Activated CD4-positive, alpha-beta T cell treated with anti-CD3 and anti-CD28 coated beads for 36 hours (primary cell): ENCODE data around the gene BICDL1. TPM values are rescaled to one million over a fixed set of nuclear protein-coding genes. Genes with fewer than 3 reads are reported as not detected.

Experiments
- ATAC-seq: fragments of 200-7000 bp; cut with Tn5 transposase; one replicate; pipeline ENCODE4 v1.10.0; 2021; ENCODE audit warnings: mild to moderate bottlenecking, moderate library complexity
- CTCF ChIA-PET: fragments of 350-600 bp; sonication (Branson Sonifier 250); formaldehyde crosslinking; loops from one replicate; lab custom pipeline; 2021; ENCODE audit warnings: antibody characterized with exemption; lab: Charles Lee
- POLR2A ChIA-PET: fragments of 350-600 bp; sonication (Branson Sonifier 250); formaldehyde crosslinking; loops from one replicate; lab custom pipeline; 2021; ENCODE audit warnings: antibody characterized with exemption, inconsistent platforms; lab: Charles Lee
- DNase-seq: peaks from one replicate; pipeline ENCODE4 v3.0.0-alpha.2; 2020
- H3K27ac Mint-ChIP-seq: one replicate; pipeline ENCODE4 v1.8.0; 2021; ENCODE audit warnings: mixed read lengths
- H3K27me3 Mint-ChIP-seq: one replicate; pipeline ENCODE4 v1.8.0; 2021; ENCODE audit warnings: mixed read lengths
- H3K36me3 Mint-ChIP-seq: one replicate; pipeline ENCODE4 v1.8.0; 2021; ENCODE audit warnings: low read depth, mixed read lengths
- H3K4me1 Mint-ChIP-seq: one replicate; pipeline ENCODE4 v1.8.0; 2021; ENCODE audit warnings: mixed read lengths
- H3K4me3 Mint-ChIP-seq: one replicate; pipeline ENCODE4 v1.8.0; 2021; ENCODE audit warnings: mild to moderate bottlenecking, moderate library complexity, mixed read lengths
- H3K9me3 Mint-ChIP-seq: one replicate; pipeline ENCODE4 v1.8.0; 2021; ENCODE audit warnings: low read depth, mixed read lengths
- intact Hi-C, 2 experiments: fragments of 100-400 bp; cut with DNase I in 1 of 2; cut with micrococcal nuclease in 1 of 2; formaldehyde crosslinking; loops; one replicate each; pipeline versions ENCODE4 v1.14.2 to v1.15.1; 2022 to 2024; cut with DNase I, micrococcal nuclease
- total RNA-seq, 2 experiments: library from RNA; stranded (reverse); gene quantifications; one replicate each; pipeline ENCODE4 v1.2.3, GENCODE V29; 2021

Gene BICDL1
- total RNA-seq, 2 experiments from 2014 or later, result 106 to 132 TPM

GRCh38 chr12:120115066-120115465, 126.0 kb downstream of the BICDL1 start:
- Mint-ChIP-seq H3K4me3 (peak overlapping the region; percentile 92), H3K27me3 (no peaks in the 10 kb centered on the region), H3K27ac (peak overlapping the region; percentile 95), H3K9me3 (no peaks in the 10 kb centered on the region), H3K36me3 (peaks cover 34% of the 10 kb centered on the region), H3K4me1 (peaks cover 73% of the 10 kb centered on the region)
- ChIA-PET CTCF (interaction anchor here (1.3 kb wide), 1 partner anchor 15 kb away, joined by 3 read pairs; no protein-coding TSS in a partner anchor), POLR2A (interaction anchor here (0.8 to 1.6 kb wide), 5 partner anchors 11 to 176 kb away, joined by 3 to 8 read pairs (median 4); partner anchors contain the start of genes BICDL1, RNU4-2 and RPLP0)
- DNase-seq, result no peak
- intact Hi-C loops, result loop anchor here (5.0 kb wide), 2 partner anchors 177 to 1738 kb away; partner anchors contain the start of genes RNU4-1 (in 1 of the 2), RNU4-2 (in 1 of the 2) and SUDS3 (in 1 of the 2)
- no peak for ATAC-seq

DNA sequence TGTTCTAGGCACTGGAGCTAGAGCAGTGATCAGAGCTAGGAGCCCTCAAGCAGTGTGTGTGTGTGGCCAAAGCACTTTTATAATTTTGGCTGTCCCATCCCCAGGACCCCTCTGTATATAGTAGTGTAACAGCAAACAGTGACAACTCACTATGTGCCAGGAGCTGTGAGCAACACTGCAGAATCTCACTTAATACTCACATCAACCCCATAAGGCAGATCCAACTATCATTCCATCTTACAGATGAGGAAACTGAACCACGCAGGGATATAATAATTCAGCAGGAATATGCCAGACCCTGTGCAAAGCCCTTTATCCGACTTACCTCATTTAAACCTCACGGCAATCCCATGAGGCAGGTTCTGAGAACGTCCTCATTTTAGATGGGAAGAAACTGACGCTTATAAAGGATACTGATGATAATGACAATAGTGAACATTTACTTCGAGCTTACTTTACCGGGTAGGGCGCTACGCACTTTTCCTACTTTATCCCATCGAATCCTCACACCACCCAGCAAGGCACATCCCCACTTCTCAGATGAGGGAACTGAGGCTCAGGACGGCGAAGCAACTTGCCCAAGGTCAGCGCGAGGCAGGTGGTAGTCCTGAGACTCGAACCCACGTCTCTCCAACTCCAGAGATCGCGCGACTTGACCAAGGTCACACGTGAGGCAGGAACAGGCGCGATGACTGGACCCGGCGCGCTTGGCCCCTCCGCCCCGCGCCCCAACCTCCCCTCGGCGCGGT, 126.8 kb downstream of the BICDL1 start:
- Mint-ChIP-seq H3K9me3 (no peaks in the 10 kb centered on the region), H3K27ac (peak overlapping the region; percentile 95), H3K36me3 (peaks cover 34% of the 10 kb centered on the region), H3K4me1 (peaks cover 74% of the 10 kb centered on the region), H3K4me3 (peak overlapping the region; percentile 92), H3K27me3 (no peaks in the 10 kb centered on the region)
- intact Hi-C loops, result loop anchor here (1.0 to 5.0 kb wide), 12 partner anchors 29 to 1739 kb away; partner anchors contain the start of genes RNU4-1 (in 2 of the 2), RPLP0 (in 2 of the 2), BICDL1 (in 1 of the 2) and CIT (in 1 of the 2)
- DNase-seq, result peak; percentile 69
- ChIA-PET CTCF (interaction anchor here (0.6 to 1.3 kb wide), 3 partner anchors 15 to 127 kb away, joined by 3 read pairs; partner anchors contain the start of gene BICDL1), POLR2A (interaction anchor here (1.0 to 4.6 kb wide), 5 partner anchors 10 to 175 kb away, joined by 3 to 49 read pairs (median 7); partner anchors contain the start of genes BICDL1 and RNU4-2)
- ATAC-seq, result no peak

- POLR2A ChIA-PET, result interaction anchor here (1.0 to 7.4 kb wide), 9 partner anchors 10 to 176 kb away, joined by 3 to 88 read pairs (median 14); partner anchors contain the start of genes BICDL1, RNU4-1, RNU4-2 and RPLP0
- no peak for DNase-seq
- no peak for ATAC-seq
These were observed 127.4 kb downstream of the BICDL1 start, which contains the start of gene RAB35 for GRCh38 chr12:120116441-120116791. Gene RAB35, minus strand, starts transcription at chr12:120116753. Its CDS starts 103 bp downstream, at chr12:120116650.

DNA sequence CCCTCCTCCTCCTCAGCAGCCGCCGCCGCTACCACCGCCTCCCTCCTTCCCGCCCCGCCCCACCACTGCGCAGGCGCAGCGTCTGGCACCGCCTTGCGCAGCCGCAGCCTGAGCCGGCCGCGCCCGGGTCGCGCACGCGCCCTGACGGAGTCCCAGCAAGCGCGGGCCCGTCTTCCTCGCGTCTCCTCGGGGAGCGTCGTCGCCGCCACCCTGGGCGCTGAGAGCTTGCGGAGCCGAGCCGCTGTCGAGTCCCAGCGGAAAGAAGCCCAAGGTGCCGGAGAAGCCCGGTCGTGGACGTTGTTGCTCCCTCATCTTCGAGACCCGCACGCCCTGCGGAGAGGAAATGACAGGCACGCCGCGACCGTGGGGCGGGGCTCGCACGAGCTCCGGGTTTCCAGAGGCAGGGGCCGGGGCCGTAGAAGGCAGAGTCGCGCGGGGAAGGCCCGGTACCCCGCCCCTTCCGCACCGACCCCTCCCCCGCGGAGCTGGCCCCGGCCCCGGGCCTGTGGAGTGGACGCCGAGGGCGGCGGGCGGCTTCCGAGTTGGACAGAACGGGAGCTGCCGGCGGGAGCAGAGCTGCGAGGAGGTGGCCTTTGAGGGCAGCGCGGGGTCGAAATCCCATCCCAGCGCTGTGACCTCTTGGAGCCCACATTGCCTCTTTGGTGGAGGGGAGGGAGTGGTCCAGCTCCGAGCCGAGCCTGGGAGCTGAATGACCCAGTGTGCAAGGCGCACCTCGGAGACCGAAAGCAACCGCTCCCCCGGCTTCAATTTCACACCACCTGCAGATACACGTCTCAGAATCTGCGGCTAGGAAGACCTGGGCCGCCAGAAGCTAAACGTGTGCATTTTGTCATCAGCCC, 128.0 kb downstream of the BICDL1 start:
- intact Hi-C loops, result loop anchor here (1.0 to 5.0 kb wide), 12 partner anchors 30 to 1740 kb away; partner anchors contain the start of genes RNU4-1 (in 2 of the 2), RPLP0 (in 2 of the 2), BICDL1 (in 1 of the 2) and CIT (in 1 of the 2)
- Mint-ChIP-seq H3K4me1 (peaks cover 77% of the 10 kb centered on the region), H3K27me3 (no peaks in the 10 kb centered on the region), H3K27ac (peak overlapping the region; percentile 87), H3K9me3 (no peaks in the 10 kb centered on the region), H3K36me3 (peaks cover 34% of the 10 kb centered on the region), H3K4me3 (peak overlapping the region; percentile 85)
- POLR2A ChIA-PET, result interaction anchor here (0.6 to 7.4 kb wide), 13 partner anchors 9 to 176 kb away, joined by 3 to 88 read pairs (median 6); partner anchors contain the start of genes BICDL1, RNU4-1, RNU4-2 and RPLP0
- peak; percentile 68 for ATAC-seq
- CTCF ChIA-PET, result interaction anchor here (0.6 to 2.3 kb wide), 10 partner anchors 9 to 394 kb away, joined by 3 to 14 read pairs (median 3); partner anchors contain the start of gene RPLP0
- DNase-seq, result peak; percentile 99

More at GRCh38 chr12:120116441-120116791, 127.4 kb downstream of the BICDL1 start, which contains the start of gene RAB35:
- intact Hi-C loops, result loop anchor here (1.0 to 5.0 kb wide), 12 partner anchors 29 to 1739 kb away; partner anchors contain the start of genes RNU4-1 (in 2 of the 2), RPLP0 (in 2 of the 2), BICDL1 (in 1 of the 2) and CIT (in 1 of the 2)
- peaks cover 74% of the 10 kb centered on the region for H3K4me1 Mint-ChIP-seq
- H3K27me3 Mint-ChIP-seq, result no peaks in the 10 kb centered on the region
- peaks cover 34% of the 10 kb centered on the region for H3K36me3 Mint-ChIP-seq
- H3K4me3 Mint-ChIP-seq, result peak within 1 kb of the TSS; percentile 92
- CTCF ChIA-PET, result interaction anchor here (1.0 to 2.3 kb wide), 6 partner anchors 10 to 112 kb away, joined by 3 to 14 read pairs (median 5); partner anchors contain the start of gene RPLP0
- peak within 1 kb of the TSS; percentile 95 for H3K27ac Mint-ChIP-seq
- H3K9me3 Mint-ChIP-seq, result no peaks in the 10 kb centered on the region

- POLR2A ChIA-PET, result interaction anchor here (0.7 to 7.4 kb wide), 10 partner anchors 12 to 175 kb away, joined by 3 to 88 read pairs (median 12); partner anchors contain the start of genes BICDL1, RNU4-1, RNU4-2 and RPLP0
- intact Hi-C loops, result loop anchor here (2.0 to 5.0 kb wide), 7 partner anchors 83 to 1741 kb away; partner anchors contain the start of genes RNU4-1 (in 2 of the 2), BICDL1 (in 1 of the 2), PXN (in 1 of the 2) and RNU4-2 (in 1 of the 2)
- DNase-seq, result no peak
- no peak for ATAC-seq
- CTCF ChIA-PET, result interaction anchor here (0.6 to 2.3 kb wide), 9 partner anchors 8 to 395 kb away, joined by 3 to 14 read pairs (median 4); partner anchors contain the start of gene RPLP0
- Mint-ChIP-seq H3K27me3 (no peaks in the 10 kb centered on the region), H3K4me3 (peak overlapping the region; percentile 85), H3K4me1 (peaks cover 72% of the 10 kb centered on the region), H3K36me3 (peaks cover 28% of the 10 kb centered on the region), H3K27ac (peak overlapping the region; percentile 87), H3K9me3 (no peaks in the 10 kb centered on the region)
These were observed 128.9 kb downstream of the BICDL1 start for GRCh38 chr12:120117961-120118320.

DNA sequence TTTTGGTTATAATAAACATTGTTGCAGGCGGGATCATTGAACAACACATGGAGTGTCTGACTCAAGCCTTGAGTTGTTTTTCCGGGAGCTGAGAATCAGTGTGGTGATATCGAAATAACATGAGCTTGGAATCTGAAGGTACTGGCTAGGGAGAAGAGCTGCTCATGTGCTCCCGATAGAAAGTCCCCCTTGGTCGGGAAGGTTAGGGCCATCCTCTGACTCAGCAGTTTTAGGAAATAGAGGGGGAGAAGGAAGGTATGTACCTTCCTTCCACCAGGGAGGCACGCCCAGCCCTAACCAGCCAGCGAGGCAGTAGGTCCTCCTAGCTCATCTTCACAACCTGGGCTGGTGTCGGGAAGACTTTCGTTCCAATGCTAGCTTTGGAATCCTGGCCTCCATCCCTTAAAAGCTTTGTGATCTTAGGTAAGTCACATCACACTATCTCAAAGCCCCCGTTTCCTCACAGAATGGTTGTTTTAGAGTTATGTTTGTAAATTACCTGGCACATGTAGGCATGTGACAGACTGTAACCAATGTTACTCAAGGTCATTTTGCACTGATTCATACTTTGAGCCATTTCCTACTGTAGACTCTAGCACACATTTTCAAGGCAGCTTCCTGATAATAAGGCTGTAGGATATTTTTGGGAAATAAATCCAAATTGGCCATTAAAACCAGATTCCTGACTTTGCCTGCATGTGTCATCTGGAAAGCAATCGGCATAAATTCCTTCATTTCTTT, 129.5 kb downstream of the BICDL1 start:
- Mint-ChIP-seq H3K9me3 (no peaks in the 10 kb centered on the region), H3K4me3 (peak overlapping the region; percentile 85), H3K4me1 (peaks cover 74% of the 10 kb centered on the region), H3K27ac (peak overlapping the region; percentile 87), H3K27me3 (no peaks in the 10 kb centered on the region), H3K36me3 (peaks cover 25% of the 10 kb centered on the region)
- intact Hi-C loops, result loop anchor here (1.0 to 5.0 kb wide), 5 partner anchors 31 to 1741 kb away; partner anchors contain the start of genes PXN (in 1 of the 2), RNU4-1 (in 1 of the 2), RNU4-2 (in 1 of the 2) and SUDS3 (in 1 of the 2)
- ChIA-PET CTCF (interaction anchor here (0.5 to 2.3 kb wide), 8 partner anchors 8 to 110 kb away, joined by 3 to 14 read pairs (median 4); partner anchors contain the start of gene RPLP0), POLR2A (interaction anchor here (1.0 to 7.4 kb wide), 8 partner anchors 11 to 173 kb away, joined by 3 to 88 read pairs (median 18); partner anchors contain the start of genes RNU4-1, RNU4-2 and RPLP0)
- ATAC-seq (no peak), DNase-seq (no peak)

GRCh38 chr12:120119271-120119973, 130.4 kb downstream of the BICDL1 start:
- ATAC-seq, result peak; percentile 53
- H3K36me3 Mint-ChIP-seq, result peaks cover 21% of the 10 kb centered on the region
- intact Hi-C loops, result loop anchor here (1.0 to 5.0 kb wide), 5 partner anchors 32 to 1742 kb away; partner anchors contain the start of genes PXN (in 1 of the 2), RNU4-1 (in 1 of the 2), RNU4-2 (in 1 of the 2) and SUDS3 (in 1 of the 2)
- CTCF ChIA-PET, result interaction anchor here (1.0 to 2.1 kb wide), 8 partner anchors 9 to 131 kb away, joined by 3 to 9 read pairs (median 4); partner anchors contain the start of genes BICDL1 and RPLP0
- H3K27me3 Mint-ChIP-seq, result no peaks in the 10 kb centered on the region
- H3K4me3 Mint-ChIP-seq, result peak overlapping the region; percentile 85
- peak overlapping the region; percentile 87 for H3K27ac Mint-ChIP-seq
- H3K9me3 Mint-ChIP-seq, result no peaks in the 10 kb centered on the region
- DNase-seq, result peak; percentile 72
- H3K4me1 Mint-ChIP-seq, result peaks cover 79% of the 10 kb centered on the region
- POLR2A ChIA-PET, result interaction anchor here (0.5 to 7.4 kb wide), 13 partner anchors 32 to 308 kb away, joined by 3 to 88 read pairs (median 6); partner anchors contain the start of genes BICDL1, RNU4-1, RNU4-2 and RPLP0

- ChIA-PET CTCF (interaction anchor here (0.6 to 1.8 kb wide), 4 partner anchors 14 to 114 kb away, joined by 3 to 6 read pairs (median 3); no protein-coding TSS in a partner anchor), POLR2A (interaction anchor here (1.2 to 7.4 kb wide), 5 partner anchors 75 to 172 kb away, joined by 5 to 88 read pairs (median 12); partner anchors contain the start of genes RNU4-1, RNU4-2 and RPLP0)
- H3K36me3 Mint-ChIP-seq, result peaks cover 13% of the 10 kb centered on the region
- ATAC-seq, result peak; percentile 2
- H3K27ac Mint-ChIP-seq, result peak overlapping the region; percentile 39
- H3K4me3 Mint-ChIP-seq, result peak overlapping the region; percentile 21
- H3K9me3 Mint-ChIP-seq, result no peaks in the 10 kb centered on the region
- DNase-seq, result no peak
- intact Hi-C loops, result loop anchor here in 1 of 2 experiments (2.0 kb wide), 1 partner anchor 73 kb away; the partner anchor contains the start of gene GCN1
- no peaks in the 10 kb centered on the region for H3K27me3 Mint-ChIP-seq
- peaks cover 74% of the 10 kb centered on the region for H3K4me1 Mint-ChIP-seq
These were observed 132.3 kb downstream of the BICDL1 start for GRCh38 chr12:120121343-120121742.
